ENCODE data around the gene TREH. TPM values are rescaled to one million over a fixed set of nuclear protein-coding genes. Genes with fewer than 3 reads are reported as not detected.

The TREH gene
- total and polyA plus RNA-seq, 2 of the 8 experiments (the other 6 are each of a cell fraction or from before 2014, with no cell fraction given) = 0.03 TPM; not detected in 1

DNA sequence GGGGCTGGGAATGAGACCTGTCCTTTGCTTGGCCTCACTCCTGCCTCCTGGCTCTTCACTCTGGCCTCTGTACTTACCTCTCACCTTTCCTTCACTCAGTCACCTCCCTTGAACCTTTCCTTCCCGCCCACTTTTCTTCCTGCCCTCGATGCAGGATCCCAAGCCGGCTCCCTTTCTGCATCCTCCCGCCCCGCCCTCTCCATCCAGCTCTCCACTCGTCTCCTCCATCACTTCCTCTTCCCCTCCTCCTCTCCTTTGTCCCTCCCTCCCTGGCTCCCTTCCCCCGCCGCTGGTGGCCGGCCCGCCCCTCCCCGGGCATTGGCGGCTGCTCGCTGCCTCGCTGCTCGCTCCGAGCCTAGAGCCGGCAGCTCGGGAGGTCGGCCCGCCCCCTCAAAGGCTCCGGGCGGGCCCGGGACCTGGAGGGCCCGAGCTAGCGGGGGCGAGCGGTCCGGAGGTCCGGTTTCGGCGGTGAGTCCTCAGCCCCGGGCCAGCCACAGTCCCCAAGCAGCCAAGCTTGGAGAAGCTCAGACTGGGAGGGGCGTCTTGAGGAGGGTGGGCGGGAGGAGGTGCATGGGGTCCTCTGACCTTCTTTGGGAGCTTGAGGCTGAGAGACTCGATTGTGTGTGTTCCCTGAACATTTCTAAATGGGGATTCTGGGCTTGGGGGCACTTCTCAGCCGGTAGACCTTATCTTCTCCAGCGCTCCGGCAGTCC, 58.2 kb downstream of the TREH start (continued):
- peak in 1 of 2 experiments; percentile 20; a peak in 1 of 3 replicates for TF ChIP-seq EP300 (IDR thresholded peaks at IDR 0.05; ENCODE audit: borderline replicate concordance in 1 of 2, low read depth in 2 of 2, low read length in 2 of 2)
- peak; percentile 63 for TF ChIP-seq SP1 (IDR thresholded peaks at IDR 0.05; ENCODE audit: low read depth, low read length)
- no peak; the same call in 1 of the 2 replicates for TF ChIP-seq GTF2F1 (IDR thresholded peaks at IDR 0.05; ENCODE audit: borderline replicate concordance, low read depth, low read length)
- no peak for TF ChIP-seq KDM4A (IDR thresholded peaks at IDR 0.05; ENCODE audit: low read depth, low read length, severe bottlenecking)
- TF ChIP-seq TBP (IDR thresholded peaks at IDR 0.05; ENCODE audit: low read depth, low read length) = 0 out of 2 replicates have a peak, but pooled peaks have one; percentile 8
- no peak for TF ChIP-seq RAD21 (IDR thresholded peaks at IDR 0.05 in 1 of 2, conservative IDR thresholded peaks at IDR 0.05 in 1 of 2; ENCODE audit: low read depth in 2 of 2, low read length in 2 of 2)
